Activated CD4-positive, alpha-beta T cell treated with anti-CD3 and anti-CD28 coated beads, Interleukin-2, amount 50 U/mL, for 48 hours (primary cell): Measurements from ENCODE around the gene CTTN.
"Not testable (repeated sequence)": the region's sequence is repeated elsewhere in the genome, so short reads cannot be mapped to it uniquely, and the experiment has no call there.

Experiments
- DNase-seq, 2 experiments: peaks; one replicate each; pipeline ENCODE4 v3.0.0-alpha.2; 2020

Gene CTTN

GRCh38 chr11:70381872-70382861, 16.2 kb upstream of the CTTN start:
- DNase-seq, result no peak

GRCh38 chr11:70383664-70384565, 14.4 kb upstream of the CTTN start:
- DNase-seq, result no peak

- DNase-seq, result no peak
Measured at GRCh38 chr11:70384566-70385152, 13.7 kb upstream of the CTTN start.

- DNase-seq, result no peak
Measured at GRCh38 chr11:70387564-70387963, 10.8 kb upstream of the CTTN start.

GRCh38 chr11:70389201-70389600, 9.1 kb upstream of the CTTN start:
- no peak for DNase-seq

- not testable (repeated sequence) for DNase-seq
Measured at GRCh38 chr11:70390882-70391281, 7.4 kb upstream of the CTTN start.

GRCh38 chr11:70394211-70394950, 3.9 kb upstream of the CTTN start:
- no peak for DNase-seq

GRCh38 chr11:70397336-70397982, 870 bp upstream of the CTTN start:
- peak in 1 of 2 experiments; percentile 10 for DNase-seq

GRCh38 chr11:70398834-70399680, 728 bp downstream of the CTTN start:
- DNase-seq, result peak; percentile 14 to 20

GRCh38 chr11:70399681-70400112, 1.4 kb downstream of the CTTN start:
- peak in 1 of 2 experiments; percentile 12 for DNase-seq

GRCh38 chr11:70400643-70401042, 2.3 kb downstream of the CTTN start:
- DNase-seq, result no peak

- no peak for DNase-seq
Measured at GRCh38 chr11:70402016-70402415, 3.7 kb downstream of the CTTN start.

GRCh38 chr11:70402685-70403084, 4.4 kb downstream of the CTTN start:
- no peak for DNase-seq

GRCh38 chr11:70404244-70404643, 5.9 kb downstream of the CTTN start:
- DNase-seq, result no peak

GRCh38 chr11:70405679-70406395, 7.5 kb downstream of the CTTN start:
- DNase-seq, result no peak

GRCh38 chr11:70407121-70407520, 8.8 kb downstream of the CTTN start:
- no peak for DNase-seq

- no peak for DNase-seq
Measured at GRCh38 chr11:70407814-70408213, 9.5 kb downstream of the CTTN start.

GRCh38 chr11:70408326-70408725, 10.0 kb downstream of the CTTN start:
- DNase-seq, result not testable (repeated sequence)

GRCh38 chr11:70409437-70409836, 11.1 kb downstream of the CTTN start:
- no peak for DNase-seq

- no peak for DNase-seq
Measured at GRCh38 chr11:70409871-70410270, 11.5 kb downstream of the CTTN start.
